Hepatocyte (in vitro differentiated cells): ENCODE data around the gene DUSP28. TPM values are rescaled to one million over a fixed set of nuclear protein-coding genes. Genes with fewer than 3 reads are reported as not detected.

Experiments used
- DNase-seq: peaks from one replicate; pipeline ENCODE4 v3.0.0-alpha.2; 2016; ENCODE audit warnings: low spot score
- H2AFZ ChIP-seq: fragments of 200-600 bp; sonication (generic); 2 replicates; pipeline ENCODE4 v1.6.0; 2016; ENCODE audit warnings: antibody characterized with exemption, mild to moderate bottlenecking
- H3K27ac ChIP-seq: fragments of 200-600 bp; sonication (generic); 2 replicates; pipeline ENCODE4 v1.5.1; 2016; ENCODE audit warnings: mild to moderate bottlenecking
- H3K27me3 ChIP-seq: fragments of 200-600 bp; sonication (generic); 2 replicates; pipeline ENCODE4 v1.6.1; 2016
- H3K36me3 ChIP-seq: fragments of 200-600 bp; sonication (generic); replicated peaks from 2 replicates; pipeline ENCODE4 v1.5.1; 2016; ENCODE audit warnings: low read depth; ENCODE audit not compliant: insufficient read depth
- H3K4me1 ChIP-seq: fragments of 200-600 bp; sonication (generic); 2 replicates; pipeline ENCODE4 v1.5.1; 2016; ENCODE audit warnings: mild to moderate bottlenecking, moderate library complexity; ENCODE audit not compliant: insufficient read depth
- H3K4me2 ChIP-seq: fragments of 200-600 bp; sonication (generic); 2 replicates; pipeline ENCODE4 v1.6.0; 2016
- H3K4me3 ChIP-seq: fragments of 200-600 bp; sonication (generic); 2 replicates; pipeline ENCODE4 v1.5.1; 2016; ENCODE audit warnings: mild to moderate bottlenecking
- H3K79me2 ChIP-seq: fragments of 200-600 bp; sonication (generic); 2 replicates; pipeline ENCODE4 v1.6.0; 2017; ENCODE audit warnings: mild to moderate bottlenecking
- H3K9me2 ChIP-seq: fragments of 200-600 bp; sonication (generic); replicated peaks from 2 replicates; pipeline ENCODE4 v1.6.0; 2017; ENCODE audit warnings: mild to moderate bottlenecking; ENCODE audit not compliant: insufficient read depth
- H3K9me3 ChIP-seq: fragments of 200-600 bp; sonication (generic); 2 replicates; pipeline ENCODE4 v1.5.1; 2016; ENCODE audit warnings: low read depth, mild to moderate bottlenecking
- H4K20me1 ChIP-seq: fragments of 200-600 bp; sonication (generic); 2 replicates; pipeline ENCODE4 v1.6.0; 2016; ENCODE audit warnings: mild to moderate bottlenecking; ENCODE audit not compliant: insufficient read depth, poor library complexity, severe bottlenecking
- EZH2 ChIP-seq: fragments of 200-600 bp; sonication (generic); IDR thresholded peaks from 2 replicates; pipeline ENCODE4 v1.6.1; 2016; ENCODE audit warnings: antibody characterized with exemption, mild to moderate bottlenecking, borderline replicate concordance
- EZH2phosphoT487 ChIP-seq: fragments of 200-600 bp; sonication (generic); IDR thresholded peaks from one replicate; pipeline ENCODE4 v1.6.1; 2018; ENCODE audit warnings: antibody characterized with exemption, mild to moderate bottlenecking, low read depth, moderate library complexity; ENCODE audit not compliant: unreplicated experiment, severe bottlenecking
- WGBS: methylation state at CpG from one replicate; pipeline ENCODE4 v1.1.6; 2016; ENCODE audit warnings: low lambda C conversion rate; ENCODE audit errors: missing lambda C conversion rate; 5-methylcytosine and 5-hydroxymethylcytosine counted together
- polyA plus RNA-seq: library from polyadenylated mRNA; unstranded; fragments of >200 nt; fragmentation: Nextera tagmentation; extraction: Ambion mirVana; gene quantifications from 2 replicates; pipeline ENCODE4 v1.2.1, GENCODE V29; 2016
- total RNA-seq: library from RNA; depleted of rRNA; stranded (reverse); fragments of >200 nt; gene quantifications from 2 replicates; pipeline ENCODE4 v1.2.3, GENCODE V29; 2014
- TF ChIP-seq, protein P1 (sequence below): fragments of 200-600 bp; sonication (generic); IDR thresholded peaks from 2 replicates; pipeline ENCODE4 v1.5.1; 2016; ENCODE audit warnings: antibody characterized with exemption, mild to moderate bottlenecking; ENCODE audit not compliant: poor library complexity

The DUSP28 gene
- total and polyA plus RNA-seq, 2 experiments from 2014 or later = 4.6 to 6.8 TPM

DNA sequence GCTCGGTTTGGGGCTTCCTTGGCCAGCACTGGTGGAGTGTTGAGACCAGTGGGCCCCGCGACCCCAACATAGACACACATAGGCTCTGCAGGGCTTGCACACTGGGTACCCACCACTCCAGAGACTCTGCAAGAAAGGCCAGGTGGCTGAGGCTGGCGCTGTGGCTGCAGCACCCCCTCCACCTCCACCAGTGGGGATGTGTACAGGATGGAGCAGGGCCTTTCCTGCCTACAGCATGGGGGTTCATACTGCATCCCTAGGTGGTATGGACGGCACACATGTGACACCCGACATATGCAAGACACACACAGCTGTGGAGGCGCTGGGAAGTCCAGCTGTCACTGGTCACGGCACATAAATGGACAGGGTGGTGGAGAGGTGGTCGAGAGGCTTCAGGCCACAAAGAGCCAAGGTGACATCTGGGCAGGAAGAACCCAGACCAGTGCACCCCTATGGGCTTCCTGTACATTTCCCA, 9.4 kb downstream of the DUSP28 start:
- TF ChIP-seq EZH2phosphoT487 (no peak), EZH2 (no peak)
- TF ChIP-seq, protein P1, sequence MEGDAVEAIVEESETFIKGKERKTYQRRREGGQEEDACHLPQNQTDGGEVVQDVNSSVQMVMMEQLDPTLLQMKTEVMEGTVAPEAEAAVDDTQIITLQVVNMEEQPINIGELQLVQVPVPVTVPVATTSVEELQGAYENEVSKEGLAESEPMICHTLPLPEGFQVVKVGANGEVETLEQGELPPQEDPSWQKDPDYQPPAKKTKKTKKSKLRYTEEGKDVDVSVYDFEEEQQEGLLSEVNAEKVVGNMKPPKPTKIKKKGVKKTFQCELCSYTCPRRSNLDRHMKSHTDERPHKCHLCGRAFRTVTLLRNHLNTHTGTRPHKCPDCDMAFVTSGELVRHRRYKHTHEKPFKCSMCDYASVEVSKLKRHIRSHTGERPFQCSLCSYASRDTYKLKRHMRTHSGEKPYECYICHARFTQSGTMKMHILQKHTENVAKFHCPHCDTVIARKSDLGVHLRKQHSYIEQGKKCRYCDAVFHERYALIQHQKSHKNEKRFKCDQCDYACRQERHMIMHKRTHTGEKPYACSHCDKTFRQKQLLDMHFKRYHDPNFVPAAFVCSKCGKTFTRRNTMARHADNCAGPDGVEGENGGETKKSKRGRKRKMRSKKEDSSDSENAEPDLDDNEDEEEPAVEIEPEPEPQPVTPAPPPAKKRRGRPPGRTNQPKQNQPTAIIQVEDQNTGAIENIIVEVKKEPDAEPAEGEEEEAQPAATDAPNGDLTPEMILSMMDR = no peak
- Histone ChIP-seq H3K4me2 (peak overlapping the region; percentile 96), H4K20me1 (peaks cover 13% of the 10 kb centered on the region), H3K9me3 (no peaks in the 10 kb centered on the region), H3K27me3 (no peaks in the 10 kb centered on the region), H3K79me2 (peaks cover 27% of the 10 kb centered on the region), H2AFZ (no peak overlapping the region), H3K27ac (peak overlapping the region; percentile 80), H3K9me2 (no peaks in the 10 kb centered on the region), H3K4me3 (peak overlapping the region; percentile 83), H3K36me3 (no peaks in the 10 kb centered on the region), H3K4me1 (peaks cover 26% of the 10 kb centered on the region)
- DNase-seq = no peak
- WGBS = 88% methylated on average over 9 of the region's 9 CpGs

DNA sequence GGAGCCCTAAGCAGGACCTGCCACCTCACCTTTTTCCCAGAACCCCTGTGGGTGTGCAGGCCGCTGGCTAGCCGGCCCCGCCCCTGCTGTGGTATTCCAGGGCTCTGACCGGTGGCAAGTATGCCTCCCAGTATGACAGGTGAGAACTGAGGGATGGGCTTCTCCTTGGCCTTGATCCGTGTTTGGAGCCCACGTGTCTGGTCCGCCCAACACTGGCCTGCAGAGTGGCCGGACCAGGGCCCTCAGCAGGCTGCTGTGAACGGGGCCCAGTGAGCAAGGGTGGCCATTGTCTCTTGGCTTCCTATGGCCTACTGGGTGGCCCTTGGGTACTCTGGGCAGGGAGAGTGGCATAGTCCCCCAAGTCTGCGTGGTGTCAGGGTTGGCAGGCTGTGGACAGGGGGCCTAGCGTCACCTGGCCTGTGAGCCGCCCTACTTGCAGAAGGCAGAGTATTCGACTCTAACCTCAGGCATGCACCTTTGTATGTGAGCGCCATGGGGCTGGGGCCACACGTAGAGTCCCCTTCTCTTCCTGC, 9.9 kb downstream of the DUSP28 start:
- Histone ChIP-seq H3K27ac (no peak overlapping the region), H3K79me2 (peaks cover 27% of the 10 kb centered on the region), H2AFZ (no peak overlapping the region), H3K4me2 (peak overlapping the region; percentile 96), H3K27me3 (no peaks in the 10 kb centered on the region), H3K4me3 (no peak overlapping the region), H3K36me3 (no peaks in the 10 kb centered on the region), H3K9me3 (no peaks in the 10 kb centered on the region), H3K4me1 (peaks cover 26% of the 10 kb centered on the region), H3K9me2 (no peaks in the 10 kb centered on the region), H4K20me1 (peaks cover 13% of the 10 kb centered on the region)
- WGBS = 85% methylated on average over 15 of the region's 15 CpGs
- DNase-seq = no peak
- TF ChIP-seq, protein P1 = no peak
- TF ChIP-seq EZH2 = no peak
- no peak for TF ChIP-seq EZH2phosphoT487

DNA sequence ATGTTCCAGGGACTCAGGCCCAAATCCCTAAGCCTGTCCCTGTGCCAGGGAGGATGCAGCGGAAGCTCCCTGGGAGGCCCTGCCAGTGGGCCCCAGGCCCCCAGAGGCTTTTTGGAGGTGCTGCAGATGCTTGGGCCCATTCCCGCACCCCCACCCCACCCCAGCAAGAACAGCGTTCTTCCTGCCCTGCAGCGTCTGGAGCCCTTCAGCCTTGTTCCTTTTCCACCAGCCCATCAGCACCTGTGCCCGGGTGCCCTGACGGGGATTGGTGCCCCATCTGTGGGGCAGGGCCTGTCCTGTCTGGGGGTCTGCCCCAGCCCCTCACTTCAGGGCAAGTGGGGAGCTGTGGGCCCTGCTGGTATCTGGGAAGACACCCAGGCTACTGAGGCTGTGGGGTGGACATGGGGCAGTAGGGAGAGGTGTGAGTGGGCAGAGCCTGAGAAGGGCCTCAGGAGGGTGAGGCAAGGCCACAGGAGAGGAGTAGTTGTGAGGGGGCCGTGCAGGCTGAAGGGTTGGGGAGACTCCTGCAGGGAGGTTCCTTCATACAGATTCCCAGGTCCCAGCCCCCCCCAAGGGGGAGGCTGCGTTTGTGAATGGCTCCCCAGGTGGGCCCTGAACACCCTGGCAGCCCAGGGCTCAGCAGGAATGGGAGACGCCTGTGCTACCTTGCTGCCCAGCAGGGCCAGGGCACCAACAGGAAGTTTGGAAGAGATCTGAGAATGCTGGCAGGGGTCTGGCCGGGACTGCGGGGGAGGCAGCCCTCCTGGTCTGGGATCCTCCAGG, 10.6 kb downstream of the DUSP28 start:
- H3K9me3 ChIP-seq = no peaks in the 10 kb centered on the region
- peaks cover 27% of the 10 kb centered on the region for H3K79me2 ChIP-seq
- 92% methylated on average over 11 of the region's 11 CpGs for WGBS
- peak overlapping the region; percentile 96 for H3K4me2 ChIP-seq
- H4K20me1 ChIP-seq = peaks cover 13% of the 10 kb centered on the region
- H3K4me1 ChIP-seq = peaks cover 20% of the 10 kb centered on the region
- no peaks in the 10 kb centered on the region for H3K36me3 ChIP-seq
- H2AFZ ChIP-seq = no peak overlapping the region
- no peak overlapping the region for H3K4me3 ChIP-seq
- H3K27me3 ChIP-seq = no peaks in the 10 kb centered on the region
- no peak for TF ChIP-seq EZH2phosphoT487
- H3K27ac ChIP-seq = no peak overlapping the region
- DNase-seq = no peak
- H3K9me2 ChIP-seq = no peaks in the 10 kb centered on the region

DNA sequence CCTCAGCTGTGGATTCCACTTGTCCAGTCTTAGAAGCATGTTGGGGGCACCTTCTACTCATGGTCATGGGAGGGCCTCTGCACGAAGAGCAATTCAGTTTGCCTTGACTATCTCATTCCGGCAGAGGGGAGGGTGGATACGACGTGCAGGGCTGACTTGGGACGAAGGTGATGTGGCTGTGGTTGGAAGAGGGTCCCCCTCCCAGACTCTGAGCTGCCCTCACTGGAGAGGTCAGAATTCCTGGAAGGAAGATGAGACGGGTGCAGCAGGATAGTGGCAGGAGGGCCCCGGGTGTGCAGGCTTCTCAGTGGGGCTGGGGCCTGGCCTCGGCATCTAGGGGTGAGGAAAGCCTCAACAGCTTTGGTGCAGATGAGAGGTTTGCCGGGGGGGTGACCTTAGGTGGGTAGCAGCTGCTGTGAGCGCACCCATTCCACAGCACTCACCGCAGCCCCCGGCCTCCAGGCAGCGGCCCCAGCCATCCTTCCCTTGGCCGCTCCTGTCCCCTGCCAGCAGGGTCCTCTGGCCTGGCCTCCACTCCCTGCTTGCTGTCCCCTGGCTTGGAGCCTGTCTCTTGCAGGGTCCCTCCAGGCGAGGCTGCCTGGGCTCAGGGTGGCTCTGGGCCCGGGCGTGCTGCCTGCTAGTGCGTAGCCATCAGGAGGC, 11.3 kb downstream of the DUSP28 start:
- no peaks in the 10 kb centered on the region for H3K36me3 ChIP-seq
- H2AFZ ChIP-seq = no peak overlapping the region
- WGBS = 95% methylated on average over 18 of the region's 18 CpGs
- H3K79me2 ChIP-seq = peaks cover 27% of the 10 kb centered on the region
- no peak overlapping the region for H3K4me3 ChIP-seq
- DNase-seq = no peak
- peaks cover 13% of the 10 kb centered on the region for H4K20me1 ChIP-seq
- H3K4me1 ChIP-seq = peaks cover 15% of the 10 kb centered on the region
- H3K27ac ChIP-seq = no peak overlapping the region
- TF ChIP-seq, protein P1 = no peak
- TF ChIP-seq EZH2phosphoT487 (no peak), EZH2 (no peak)
- H3K4me2 ChIP-seq = no peak overlapping the region
- H3K9me3 ChIP-seq = no peaks in the 10 kb centered on the region
- no peaks in the 10 kb centered on the region for H3K27me3 ChIP-seq
- H3K9me2 ChIP-seq = no peaks in the 10 kb centered on the region
